ENCODE data around the gene OR8B4. TPM values are rescaled to one million over a fixed set of nuclear protein-coding genes. Genes with fewer than 3 reads are reported as not detected.

OR8B4 gene
- total and polyA plus RNA-seq, 8 donors, result not detected

- Histone ChIP-seq H3K36me3 (no peaks in the 10 kb centered on the region), H3K4me1 (no peaks in the 10 kb centered on the region), H3K27ac (no peak overlapping the region), H3K4me3 (no peak overlapping the region), H3K9me3 (peaks cover 0 to 3% of the 10 kb centered on the region in 2 donors), H3K27me3 (no peaks in the 10 kb centered on the region)
- DNase-seq, result no peak
- no peak for ATAC-seq
- no peak for TF ChIP-seq CTCF (IDR thresholded peaks at IDR 0.05)
- intact Hi-C loops (cut with DNase I), result no loop called here
These were observed 29.9 kb upstream of the OR8B4 start for GRCh38 chr11:124454552-124454951.

GRCh38 chr11:124446916-124447315 is 22.2 kb upstream of the OR8B4 start:
- Histone ChIP-seq H3K27ac (no peak overlapping the region), H3K36me3 (no peaks in the 10 kb centered on the region), H3K27me3 (no peaks in the 10 kb centered on the region), H3K4me1 (no peaks in the 10 kb centered on the region), H3K9me3 (peaks cover 0 to 3% of the 10 kb centered on the region in 2 donors), H3K4me3 (no peak overlapping the region)
- DNase-seq (no peak), ATAC-seq (no peak)
- TF ChIP-seq CTCF (IDR thresholded peaks at IDR 0.05), result no peak
- intact Hi-C loops (cut with DNase I), result no loop called here

DNA sequence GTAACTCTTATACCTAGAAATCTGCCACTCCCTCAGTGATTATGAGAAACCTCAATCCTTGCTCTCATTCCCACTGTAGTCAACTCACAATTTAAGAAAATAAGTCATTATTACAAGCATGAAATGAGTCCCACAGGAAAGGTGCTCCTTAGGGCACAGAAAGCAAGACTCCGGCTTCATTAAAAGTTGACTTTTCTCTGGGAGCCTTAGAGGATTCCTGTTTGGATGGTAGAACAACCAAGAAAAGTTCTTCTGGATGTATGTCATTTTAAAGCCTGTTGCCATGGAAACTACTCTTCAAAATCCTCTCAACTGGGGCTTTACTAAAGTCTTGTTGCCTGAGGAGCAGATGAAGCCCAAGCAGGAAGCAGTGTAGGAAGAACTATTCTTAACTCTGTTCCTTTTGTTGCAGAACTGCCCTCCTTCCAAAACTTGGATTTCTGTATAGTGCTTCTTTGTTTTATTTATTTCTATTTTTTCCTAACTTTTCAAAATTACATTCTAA is 21.0 kb upstream of the OR8B4 start, which contains the start of gene OR8B8:
Gene OR8B8, minus strand, starts transcription at position 51 of the 505 bp plus-strand sequence. CDS start 4,611 bp downstream, outside the sequence.
- intact Hi-C loops (cut with DNase I), result no loop called here
- H3K9me3 ChIP-seq, result peaks cover 0 to 3% of the 10 kb centered on the region in 2 donors
- ATAC-seq, result no peak

DNA sequence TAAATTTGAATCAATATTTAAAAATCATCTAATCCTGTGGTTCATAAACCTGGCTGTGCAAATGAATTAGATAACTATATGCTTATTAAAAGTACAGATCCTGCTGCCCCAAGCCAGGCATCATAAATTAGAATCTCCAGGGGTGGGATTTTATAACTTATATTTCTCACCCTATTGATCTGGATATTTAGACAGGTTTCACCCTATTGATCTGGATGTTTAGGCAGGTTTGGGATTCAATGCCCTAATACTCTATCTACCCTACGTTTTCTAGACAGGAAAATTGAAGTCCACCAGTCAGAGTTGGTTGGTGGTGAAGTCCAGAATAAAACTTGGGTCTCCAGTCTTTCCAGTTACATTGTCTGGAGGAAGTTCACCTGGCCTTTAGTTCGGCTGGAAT is 18.2 kb upstream of the OR8B4 start:
- DNase-seq (no peak), ATAC-seq (no peak)
- intact Hi-C loops (cut with DNase I), result no loop called here
- Histone ChIP-seq H3K9me3 (peaks cover 0 to under 1% of the 10 kb centered on the region in 2 donors), H3K27ac (no peak overlapping the region), H3K36me3 (no peaks in the 10 kb centered on the region), H3K4me3 (no peak overlapping the region), H3K4me1 (no peaks in the 10 kb centered on the region), H3K27me3 (no peaks in the 10 kb centered on the region)
- TF ChIP-seq CTCF (IDR thresholded peaks at IDR 0.05), result no peak

More for the DNA sequence above, 21.0 kb upstream of the OR8B4 start, which contains the start of gene OR8B8:
- DNase-seq, result no peak
- Histone ChIP-seq H3K27ac (no peak within 1 kb of the TSS), H3K4me3 (no peak within 1 kb of the TSS), H3K4me1 (no peaks in the 10 kb centered on the region), H3K27me3 (no peaks in the 10 kb centered on the region), H3K36me3 (no peaks in the 10 kb centered on the region)
- no peak for TF ChIP-seq CTCF (IDR thresholded peaks at IDR 0.05)

GRCh38 chr11:124442442-124442841 is 17.8 kb upstream of the OR8B4 start:
- Histone ChIP-seq H3K36me3 (no peaks in the 10 kb centered on the region), H3K4me1 (no peaks in the 10 kb centered on the region), H3K9me3 (no peaks in the 10 kb centered on the region), H3K4me3 (no peak overlapping the region), H3K27ac (no peak overlapping the region), H3K27me3 (no peaks in the 10 kb centered on the region)
- no peak for TF ChIP-seq CTCF (IDR thresholded peaks at IDR 0.05)
- ATAC-seq, result no peak
- intact Hi-C loops (cut with DNase I), result no loop called here
- DNase-seq, result no peak

All from left lung (tissue), 10 donors.